ENCODE data around the gene CSTPP1.

The CSTPP1 gene

GRCh38 chr11:47136921-47137320 lies 200.4 kb downstream of the CSTPP1 start:
- Histone ChIP-seq H4K91ac (ENCODE audit: low read depth, low read length, poor library complexity) (no peak overlapping the region), H3K4me2 (ENCODE audit: insufficient read depth, low read length, poor library complexity, severe bottlenecking) (no peak overlapping the region), H3K4me1 (ENCODE audit: control insufficient read depth in 2 of 2, insufficient read depth in 1 of 2, low read depth in 1 of 2, low read length in 2 of 2) (no peaks in the 10 kb centered on the region), H3K4me3 (ENCODE audit: low read length in 2 of 2) (no peak overlapping the region), H2BK120ac (ENCODE audit: low read depth, low read length) (no peak overlapping the region), H3K23ac (ENCODE audit: low read depth, low read length, poor library complexity) (no peak overlapping the region), H3K14ac (ENCODE audit: low read length) (no peak overlapping the region), H3K27me3 (ENCODE audit: control insufficient read depth in 3 of 3, insufficient read depth in 3 of 3, low read depth in 1 of 3, low read length in 3 of 3) (no peaks in the 10 kb centered on the region), H2BK5ac (ENCODE audit: low read length) (no peak overlapping the region), H3K36me3 (replicated peaks in 1 of 2; ENCODE audit: control insufficient read depth in 2 of 2, insufficient read depth in 2 of 2, low read length in 2 of 2) (peaks cover 6 to 24% of the 10 kb centered on the region in 2 donors), H2BK12ac (ENCODE audit: low read length) (no peak overlapping the region), H3K79me1 (ENCODE audit: low read depth, low read length) (peaks cover 2% of the 10 kb centered on the region), H3K4ac (ENCODE audit: low read length) (no peak overlapping the region), H2AFZ (ENCODE audit: low read length) (no peak overlapping the region), H3K27ac (replicated peaks; ENCODE audit: low read length) (no peak overlapping the region), H3K9me3 (replicated peaks in 1 of 2; ENCODE audit: control insufficient read depth in 2 of 2, insufficient read depth in 1 of 2, low read depth in 1 of 2, low read length in 2 of 2) (no peaks in the 10 kb centered on the region), H4K8ac (ENCODE audit: low read depth, low read length) (no peak overlapping the region), H3K9ac (ENCODE audit: low read depth, low read length, poor library complexity) (no peak overlapping the region), H3K18ac (ENCODE audit: low read length) (no peak overlapping the region), H2AK5ac (ENCODE audit: low read depth, low read length) (no peak overlapping the region), H2BK15ac (ENCODE audit: low read length) (no peak overlapping the region)
- no CpG with 5 or more reads among the region's 3 CpGs for WGBS, 2 donors (ENCODE audit: extremely low coverage in 2 of 2, insufficient read length in 2 of 2, insufficient replicate concordance in 1 of 2)
- no peak for DNase-seq (ENCODE audit: low spot score)

GRCh38 chr11:47137476-47137875 lies 200.9 kb downstream of the CSTPP1 start:
- H4K8ac ChIP-seq (ENCODE audit: low read depth, low read length): no peak overlapping the region
- H4K91ac ChIP-seq (ENCODE audit: low read depth, low read length, poor library complexity): no peak overlapping the region
- H3K79me1 ChIP-seq (ENCODE audit: low read depth, low read length): peaks cover 2% of the 10 kb centered on the region
- no peak overlapping the region for H3K23ac ChIP-seq (ENCODE audit: low read depth, low read length, poor library complexity)
- no peaks in the 10 kb centered on the region for H3K9me3 ChIP-seq (replicated peaks in 1 of 2; ENCODE audit: control insufficient read depth in 2 of 2, insufficient read depth in 1 of 2, low read depth in 1 of 2, low read length in 2 of 2)
- H2BK5ac ChIP-seq (ENCODE audit: low read length): no peak overlapping the region
- no peak overlapping the region for H2AFZ ChIP-seq (ENCODE audit: low read length)
- no peak overlapping the region for H3K4ac ChIP-seq (ENCODE audit: low read length)
- H3K9ac ChIP-seq (ENCODE audit: low read depth, low read length, poor library complexity): no peak overlapping the region
- peaks cover 6 to 24% of the 10 kb centered on the region in 2 donors for H3K36me3 ChIP-seq (replicated peaks in 1 of 2; ENCODE audit: control insufficient read depth in 2 of 2, insufficient read depth in 2 of 2, low read length in 2 of 2)
- no peak overlapping the region for H2BK12ac ChIP-seq (ENCODE audit: low read length)
- H3K4me1 ChIP-seq (ENCODE audit: control insufficient read depth in 2 of 2, insufficient read depth in 1 of 2, low read depth in 1 of 2, low read length in 2 of 2): no peaks in the 10 kb centered on the region
- H3K14ac ChIP-seq (ENCODE audit: low read length): no peak overlapping the region
- DNase-seq (ENCODE audit: low spot score): no peak
- no peak overlapping the region for H2AK5ac ChIP-seq (ENCODE audit: low read depth, low read length)
- H3K18ac ChIP-seq (ENCODE audit: low read length): no peak overlapping the region
- no peak overlapping the region for H2BK120ac ChIP-seq (ENCODE audit: low read depth, low read length)
- no peaks in the 10 kb centered on the region for H3K27me3 ChIP-seq (ENCODE audit: control insufficient read depth in 3 of 3, insufficient read depth in 3 of 3, low read depth in 1 of 3, low read length in 3 of 3)
- no peak overlapping the region for H3K27ac ChIP-seq (replicated peaks; ENCODE audit: low read length)
- H3K4me3 ChIP-seq (ENCODE audit: low read length in 2 of 2): no peak overlapping the region
- no peak overlapping the region for H3K4me2 ChIP-seq (ENCODE audit: insufficient read depth, low read length, poor library complexity, severe bottlenecking)
- no peak overlapping the region for H2BK15ac ChIP-seq (ENCODE audit: low read length)
- no CpG with 5 or more reads among the region's 2 CpGs for WGBS, 2 donors (ENCODE audit: extremely low coverage in 2 of 2, insufficient read length in 2 of 2, insufficient replicate concordance in 1 of 2)

GRCh38 chr11:47139878-47140277 lies 203.3 kb downstream of the CSTPP1 start:
- Histone ChIP-seq H2AK5ac (ENCODE audit: low read depth, low read length) (no peak overlapping the region), H3K9ac (ENCODE audit: low read depth, low read length, poor library complexity) (no peak overlapping the region), H4K91ac (ENCODE audit: low read depth, low read length, poor library complexity) (no peak overlapping the region), H3K79me1 (ENCODE audit: low read depth, low read length) (peaks cover 2% of the 10 kb centered on the region), H3K14ac (ENCODE audit: low read length) (no peak overlapping the region), H3K4ac (ENCODE audit: low read length) (no peak overlapping the region), H2BK5ac (ENCODE audit: low read length) (no peak overlapping the region), H3K4me3 (ENCODE audit: low read length in 2 of 2) (no peak overlapping the region), H4K8ac (ENCODE audit: low read depth, low read length) (no peak overlapping the region), H3K36me3 (replicated peaks in 1 of 2; ENCODE audit: control insufficient read depth in 2 of 2, insufficient read depth in 2 of 2, low read length in 2 of 2) (peaks cover 6 to 24% of the 10 kb centered on the region in 2 donors), H3K9me3 (replicated peaks in 1 of 2; ENCODE audit: control insufficient read depth in 2 of 2, insufficient read depth in 1 of 2, low read depth in 1 of 2, low read length in 2 of 2) (no peaks in the 10 kb centered on the region), H2BK12ac (ENCODE audit: low read length) (no peak overlapping the region), H3K27me3 (ENCODE audit: control insufficient read depth in 3 of 3, insufficient read depth in 3 of 3, low read depth in 1 of 3, low read length in 3 of 3) (no peaks in the 10 kb centered on the region), H3K4me1 (ENCODE audit: control insufficient read depth in 2 of 2, insufficient read depth in 1 of 2, low read depth in 1 of 2, low read length in 2 of 2) (no peaks in the 10 kb centered on the region), H2AFZ (ENCODE audit: low read length) (no peak overlapping the region), H3K4me2 (ENCODE audit: insufficient read depth, low read length, poor library complexity, severe bottlenecking) (no peak overlapping the region), H2BK120ac (ENCODE audit: low read depth, low read length) (no peak overlapping the region), H3K23ac (ENCODE audit: low read depth, low read length, poor library complexity) (no peak overlapping the region), H3K27ac (replicated peaks; ENCODE audit: low read length) (no peak overlapping the region), H3K18ac (ENCODE audit: low read length) (no peak overlapping the region), H2BK15ac (ENCODE audit: low read length) (no peak overlapping the region)
- no CpG with 5 or more reads among the region's 4 CpGs for WGBS, 2 donors (ENCODE audit: extremely low coverage in 2 of 2, insufficient read length in 2 of 2, insufficient replicate concordance in 1 of 2)
- no peak for DNase-seq (ENCODE audit: low spot score)

- no peak overlapping the region for H2BK15ac ChIP-seq (ENCODE audit: low read length)
- no peak overlapping the region for H3K4me2 ChIP-seq (ENCODE audit: insufficient read depth, low read length, poor library complexity, severe bottlenecking)
- H4K8ac ChIP-seq (ENCODE audit: low read depth, low read length): no peak overlapping the region
- H3K9me3 ChIP-seq (replicated peaks in 1 of 2; ENCODE audit: control insufficient read depth in 2 of 2, insufficient read depth in 1 of 2, low read depth in 1 of 2, low read length in 2 of 2): no peaks in the 10 kb centered on the region
- no peak overlapping the region for H3K9ac ChIP-seq (ENCODE audit: low read depth, low read length, poor library complexity)
- no peak overlapping the region for H4K91ac ChIP-seq (ENCODE audit: low read depth, low read length, poor library complexity)
- no peak overlapping the region for H3K27ac ChIP-seq (replicated peaks; ENCODE audit: low read length)
- DNase-seq (ENCODE audit: low spot score): no peak
- H3K14ac ChIP-seq (ENCODE audit: low read length): no peak overlapping the region
- peaks cover 0 to 3% of the 10 kb centered on the region in 2 donors for H3K4me1 ChIP-seq (ENCODE audit: control insufficient read depth in 2 of 2, insufficient read depth in 1 of 2, low read depth in 1 of 2, low read length in 2 of 2)
- no peaks in the 10 kb centered on the region for H3K27me3 ChIP-seq (ENCODE audit: control insufficient read depth in 3 of 3, insufficient read depth in 3 of 3, low read depth in 1 of 3, low read length in 3 of 3)
- no peak overlapping the region for H3K4ac ChIP-seq (ENCODE audit: low read length)
- H2BK120ac ChIP-seq (ENCODE audit: low read depth, low read length): no peak overlapping the region
- H3K18ac ChIP-seq (ENCODE audit: low read length): no peak overlapping the region
- no peak overlapping the region for H2BK12ac ChIP-seq (ENCODE audit: low read length)
- no peak overlapping the region for H3K23ac ChIP-seq (ENCODE audit: low read depth, low read length, poor library complexity)
- no peak overlapping the region for H2AFZ ChIP-seq (ENCODE audit: low read length)
- no CpG with 5 or more reads among the region's 3 CpGs for WGBS, 2 donors (ENCODE audit: extremely low coverage in 2 of 2, insufficient read length in 2 of 2, insufficient replicate concordance in 1 of 2)
- H3K36me3 ChIP-seq (replicated peaks in 1 of 2; ENCODE audit: control insufficient read depth in 2 of 2, insufficient read depth in 2 of 2, low read length in 2 of 2): peaks cover 7 to 18% of the 10 kb centered on the region in 2 donors
- no peak overlapping the region for H2BK5ac ChIP-seq (ENCODE audit: low read length)
- H2AK5ac ChIP-seq (ENCODE audit: low read depth, low read length): no peak overlapping the region
- H3K79me1 ChIP-seq (ENCODE audit: low read depth, low read length): peaks cover 2% of the 10 kb centered on the region
- no peak overlapping the region for H3K4me3 ChIP-seq (ENCODE audit: low read length in 2 of 2)
Observed at GRCh38 chr11:47143322-47143721, 206.8 kb downstream of the CSTPP1 start.

All from neuronal stem cell (in vitro differentiated cells).